Suprapubic skin (tissue), 3 donors: Measurements from ENCODE around the gene DDX18.

Experiments
- POLR2A ChIP-seq, 2 donors: fragments of 450-650 bp; IDR thresholded peaks; one replicate each; pipeline ENCODE4 v1.6.1; 2017; ENCODE audit warnings: antibody characterized with exemption in 2 of 2, mild to moderate bottlenecking in 2 of 2, moderate library complexity in 2 of 2
- TF ChIP-seq, protein P1 (sequence below), 2 donors: fragments of 200-600 bp in 1 of 2; fragments of 450-650 bp in 1 of 2; sonication (generic) in 1 of 2; IDR thresholded peaks; one replicate each; pipeline ENCODE4 v1.5.1; 2016 to 2019; ENCODE audit warnings: antibody characterized with exemption in 2 of 2, mild to moderate bottlenecking in 1 of 2, moderate library complexity in 1 of 2

DNA sequence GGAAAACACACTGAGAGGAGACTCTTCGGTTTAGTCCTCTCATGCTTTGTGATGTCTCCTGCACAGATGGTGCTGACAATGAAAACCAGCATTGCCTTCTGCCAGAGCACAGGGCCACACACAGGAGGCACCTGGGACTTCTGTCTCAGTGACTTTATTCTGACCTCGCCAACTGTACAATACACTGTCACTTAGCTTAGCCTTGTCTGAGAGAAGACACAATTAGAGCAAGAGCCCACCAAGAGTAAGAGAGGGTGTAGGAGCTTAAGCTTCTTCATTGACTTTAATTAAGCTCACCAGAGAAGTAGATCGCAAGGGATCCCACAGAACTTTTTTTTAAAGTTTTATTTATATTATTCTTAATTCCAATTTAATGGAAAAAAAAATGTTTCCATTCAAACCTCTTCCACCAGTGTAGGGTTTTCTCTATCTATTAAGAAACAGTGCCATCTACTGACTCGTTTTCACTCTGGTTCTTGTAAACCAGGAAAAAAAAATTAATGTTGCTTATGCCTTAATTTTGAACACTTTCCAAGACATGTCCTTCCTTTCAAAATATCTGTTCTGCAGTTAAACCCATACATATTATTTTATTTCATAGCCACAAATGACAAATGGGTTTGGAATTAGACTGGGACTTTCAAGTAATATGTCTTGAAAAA lies 42.4 kb upstream of the DDX18 start:
- TF ChIP-seq, protein P1, sequence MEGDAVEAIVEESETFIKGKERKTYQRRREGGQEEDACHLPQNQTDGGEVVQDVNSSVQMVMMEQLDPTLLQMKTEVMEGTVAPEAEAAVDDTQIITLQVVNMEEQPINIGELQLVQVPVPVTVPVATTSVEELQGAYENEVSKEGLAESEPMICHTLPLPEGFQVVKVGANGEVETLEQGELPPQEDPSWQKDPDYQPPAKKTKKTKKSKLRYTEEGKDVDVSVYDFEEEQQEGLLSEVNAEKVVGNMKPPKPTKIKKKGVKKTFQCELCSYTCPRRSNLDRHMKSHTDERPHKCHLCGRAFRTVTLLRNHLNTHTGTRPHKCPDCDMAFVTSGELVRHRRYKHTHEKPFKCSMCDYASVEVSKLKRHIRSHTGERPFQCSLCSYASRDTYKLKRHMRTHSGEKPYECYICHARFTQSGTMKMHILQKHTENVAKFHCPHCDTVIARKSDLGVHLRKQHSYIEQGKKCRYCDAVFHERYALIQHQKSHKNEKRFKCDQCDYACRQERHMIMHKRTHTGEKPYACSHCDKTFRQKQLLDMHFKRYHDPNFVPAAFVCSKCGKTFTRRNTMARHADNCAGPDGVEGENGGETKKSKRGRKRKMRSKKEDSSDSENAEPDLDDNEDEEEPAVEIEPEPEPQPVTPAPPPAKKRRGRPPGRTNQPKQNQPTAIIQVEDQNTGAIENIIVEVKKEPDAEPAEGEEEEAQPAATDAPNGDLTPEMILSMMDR (IDR thresholded peaks at IDR 0.05) = no peak
- TF ChIP-seq POLR2A (IDR thresholded peaks at IDR 0.05) = no peak
